Liver (tissue), 9 donors: Measurements from ENCODE around the gene SMAD7. TPM values are rescaled to one million over a fixed set of nuclear protein-coding genes. Genes with fewer than 3 reads are reported as not detected.

ENCODE experiments used
- DNase-seq: peaks from one replicate; pipeline ENCODE4 v3.0.0-alpha.2; 2017; ENCODE audit warnings: low spot score
- H3K27ac ChIP-seq, 2 donors: one replicate each; pipeline ENCODE4 v1.7.0; 2013; ENCODE audit warnings: inconsistent platforms in 2 of 2, low read length in 2 of 2, control low read depth in 1 of 2, low read depth in 1 of 2, mild to moderate bottlenecking in 1 of 2
- H3K27me3 ChIP-seq, 4 donors: one replicate each; pipeline versions ENCODE4 v1.6.1 to v1.7.0; 2013; ENCODE audit warnings: low read length in 3 of 4, inconsistent platforms in 1 of 4, mild to moderate bottlenecking in 1 of 4, moderate library complexity in 1 of 4; ENCODE audit not compliant: control insufficient read depth in 4 of 4, insufficient read depth in 4 of 4
- H3K36me3 ChIP-seq, 4 donors: one replicate each; pipeline versions ENCODE4 v1.6.1 to v1.7.0; 2013; ENCODE audit warnings: low read length in 3 of 4, mild to moderate bottlenecking in 3 of 4, low read depth in 1 of 4, moderate library complexity in 1 of 4; ENCODE audit not compliant: control insufficient read depth in 4 of 4, insufficient read depth in 3 of 4
- H3K4me1 ChIP-seq, 4 donors: one replicate each; pipeline versions ENCODE4 v1.6.1 to v1.7.0; 2013; ENCODE audit warnings: low read length in 3 of 4, mild to moderate bottlenecking in 3 of 4, moderate library complexity in 1 of 4; ENCODE audit not compliant: control insufficient read depth in 4 of 4, insufficient read depth in 4 of 4
- H3K4me3 ChIP-seq, 3 donors: one replicate each; pipeline versions ENCODE4 v1.6.1 to v1.7.0; 2013; ENCODE audit warnings: low read length in 3 of 3, control low read depth in 1 of 3, low read depth in 1 of 3, mild to moderate bottlenecking in 1 of 3
- H3K9ac ChIP-seq, 2 donors: one replicate each; pipeline ENCODE4 v1.7.0; 2013; ENCODE audit warnings: low read length in 2 of 2, mild to moderate bottlenecking in 2 of 2, moderate library complexity in 2 of 2, control low read depth in 1 of 2, low read depth in 1 of 2
- H3K9me3 ChIP-seq, 4 donors: one replicate each; pipeline versions ENCODE4 v1.6.1 to v1.7.0; 2013; ENCODE audit warnings: low read length in 3 of 4; ENCODE audit not compliant: control insufficient read depth in 4 of 4
- EGR1 ChIP-seq, 2 donors: IDR thresholded peaks; 2 replicates each; pipeline ENCODE4 v1.6.1; 2016 to 2018; ENCODE audit warnings: antibody characterized with exemption in 2 of 2, low read depth in 2 of 2
- FOXA2 ChIP-seq: IDR thresholded peaks from 2 replicates; pipeline ENCODE4 v1.6.1; 2016; ENCODE audit warnings: antibody characterized with exemption
- HNF4A ChIP-seq, 2 donors: conservative IDR thresholded peaks; 2 replicates each; pipeline ENCODE4 v1.6.1; 2016; ENCODE audit warnings: antibody characterized with exemption in 2 of 2, mild to moderate bottlenecking in 2 of 2
- JUND ChIP-seq, 2 donors: IDR thresholded peaks; 2 replicates each; pipeline ENCODE4 v1.6.1; 2016; ENCODE audit warnings: antibody characterized with exemption in 2 of 2
- NR2F2 ChIP-seq: IDR thresholded peaks from 2 replicates; pipeline ENCODE4 v1.6.1; 2016; ENCODE audit warnings: antibody characterized with exemption
- RAD21 ChIP-seq, 2 donors: IDR thresholded peaks; 2 replicates each; pipeline ENCODE4 v1.6.1; 2016; ENCODE audit warnings: antibody characterized with exemption in 2 of 2, mild to moderate bottlenecking in 2 of 2
- RXRA ChIP-seq, 2 donors: IDR thresholded peaks; 2 replicates each; pipeline ENCODE4 v1.6.1; 2017 to 2018; ENCODE audit warnings: antibody characterized with exemption in 2 of 2, mild to moderate bottlenecking in 1 of 2
- SP1 ChIP-seq: IDR thresholded peaks from 2 replicates; pipeline ENCODE4 v1.6.1; 2018; ENCODE audit warnings: antibody characterized with exemption, mild to moderate bottlenecking
- TAF1 ChIP-seq: conservative IDR thresholded peaks from 2 replicates; pipeline ENCODE4 v1.6.1; 2016; ENCODE audit warnings: antibody characterized with exemption, mild to moderate bottlenecking
- YY1 ChIP-seq: IDR thresholded peaks from 2 replicates; pipeline ENCODE4 v1.6.1; 2016; ENCODE audit warnings: antibody characterized with exemption, mild to moderate bottlenecking
- WGBS: extraction: QIAGEN DNeasy Blood & Tissue Kit; methylation state at CpG from one replicate; pipeline ENCODE4 v1.1.7; 2013; 5-methylcytosine and 5-hydroxymethylcytosine counted together
- polyA plus RNA-seq, 2 donors: library from polyadenylated mRNA; stranded (reverse) in 1 of 2; unstranded in 1 of 2; fragments of 200-250 nt in 1 of 2; fragments of >200 nt in 1 of 2; fragmentation: Nextera tagmentation in 1 of 2; extraction: Ambion mirVana in 1 of 2; gene quantifications; one replicate each; pipeline versions ENCODE4 v1.2.1 to v1.2.3, GENCODE V29; 2013 to 2015
- total RNA-seq, 2 donors: library from RNA; depleted of rRNA; stranded (reverse); fragments of >200 nt; gene quantifications; one replicate each; pipeline ENCODE4 v1.2.3, GENCODE V29; 2014
- TF ChIP-seq, protein P1 (sequence below): IDR thresholded peaks from 2 replicates; pipeline ENCODE4 v1.6.1; 2016; ENCODE audit warnings: antibody characterized with exemption
- TF ChIP-seq, protein P2 (sequence below): fragments of 150-350 bp; IDR thresholded peaks from 2 replicates; pipeline ENCODE4 v1.5.1; 2017; ENCODE audit warnings: improper control_type of control experiment, low read depth, low read length; ENCODE audit not compliant: missing input control
- TF ChIP-seq, protein P3 (sequence below): IDR thresholded peaks from 2 replicates; pipeline ENCODE4 v1.6.1; 2016; ENCODE audit warnings: antibody characterized with exemption
- TF ChIP-seq, protein P4 (sequence below): IDR thresholded peaks from 2 replicates; pipeline ENCODE4 v1.6.1; 2016; ENCODE audit warnings: antibody characterized with exemption, mild to moderate bottlenecking
- TF ChIP-seq, protein P5 (sequence below): IDR thresholded peaks from 2 replicates; pipeline ENCODE4 v1.6.1; 2016; ENCODE audit warnings: antibody characterized with exemption
- donor health status: healthy.
- donor health status: healthy.
- donor health status: healthy.
- donor health status: healthy.
- donor health status: healthy.

The SMAD7 gene
- total and polyA plus RNA-seq, 4 donors, result 3.2 to 11.8 (median 10.1) TPM

DNA sequence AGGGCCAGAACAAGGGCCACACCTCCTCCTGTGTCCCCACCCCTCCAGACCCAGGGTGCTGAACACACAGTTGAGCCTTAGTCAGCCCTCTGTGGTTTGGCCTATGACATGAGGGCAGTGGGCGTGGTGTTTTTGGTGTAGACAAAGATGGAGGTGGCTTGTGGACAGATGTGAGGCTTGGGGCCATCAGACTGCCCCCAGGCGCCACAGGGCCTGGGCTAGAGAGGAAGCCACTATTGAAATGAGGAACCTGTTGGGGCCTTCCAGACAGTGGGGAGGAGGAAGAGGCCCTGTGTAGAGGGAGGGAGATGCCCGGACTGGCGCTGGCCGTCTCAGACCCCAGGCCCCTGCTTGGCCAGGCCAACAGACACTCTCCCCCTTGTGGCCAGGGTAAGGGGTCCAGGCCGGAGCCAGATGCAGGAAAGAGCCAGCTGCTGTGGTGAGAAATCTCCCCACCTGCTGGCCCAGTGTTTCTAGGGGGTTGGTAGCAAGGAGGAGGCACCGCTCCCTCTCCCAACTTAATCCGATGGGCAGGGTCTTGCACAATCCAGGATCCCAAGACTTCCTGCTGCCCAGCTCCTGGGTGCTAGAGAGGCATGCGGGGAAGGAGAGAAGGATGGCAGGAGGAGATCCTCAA is 53.8 kb downstream of the SMAD7 start:
- peaks cover 2 to 13% (median 4%) of the 10 kb centered on the region in 4 donors for H3K4me1 ChIP-seq
- TF ChIP-seq NR2F2, result no peak
- TF ChIP-seq, protein P1, sequence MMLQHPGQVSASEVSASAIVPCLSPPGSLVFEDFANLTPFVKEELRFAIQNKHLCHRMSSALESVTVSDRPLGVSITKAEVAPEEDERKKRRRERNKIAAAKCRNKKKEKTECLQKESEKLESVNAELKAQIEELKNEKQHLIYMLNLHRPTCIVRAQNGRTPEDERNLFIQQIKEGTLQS, result no peak
- TF ChIP-seq, protein P2, sequence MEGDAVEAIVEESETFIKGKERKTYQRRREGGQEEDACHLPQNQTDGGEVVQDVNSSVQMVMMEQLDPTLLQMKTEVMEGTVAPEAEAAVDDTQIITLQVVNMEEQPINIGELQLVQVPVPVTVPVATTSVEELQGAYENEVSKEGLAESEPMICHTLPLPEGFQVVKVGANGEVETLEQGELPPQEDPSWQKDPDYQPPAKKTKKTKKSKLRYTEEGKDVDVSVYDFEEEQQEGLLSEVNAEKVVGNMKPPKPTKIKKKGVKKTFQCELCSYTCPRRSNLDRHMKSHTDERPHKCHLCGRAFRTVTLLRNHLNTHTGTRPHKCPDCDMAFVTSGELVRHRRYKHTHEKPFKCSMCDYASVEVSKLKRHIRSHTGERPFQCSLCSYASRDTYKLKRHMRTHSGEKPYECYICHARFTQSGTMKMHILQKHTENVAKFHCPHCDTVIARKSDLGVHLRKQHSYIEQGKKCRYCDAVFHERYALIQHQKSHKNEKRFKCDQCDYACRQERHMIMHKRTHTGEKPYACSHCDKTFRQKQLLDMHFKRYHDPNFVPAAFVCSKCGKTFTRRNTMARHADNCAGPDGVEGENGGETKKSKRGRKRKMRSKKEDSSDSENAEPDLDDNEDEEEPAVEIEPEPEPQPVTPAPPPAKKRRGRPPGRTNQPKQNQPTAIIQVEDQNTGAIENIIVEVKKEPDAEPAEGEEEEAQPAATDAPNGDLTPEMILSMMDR, result no peak
- no peak for TF ChIP-seq YY1
- no peak for TF ChIP-seq FOXA2
- TF ChIP-seq, protein P3, sequence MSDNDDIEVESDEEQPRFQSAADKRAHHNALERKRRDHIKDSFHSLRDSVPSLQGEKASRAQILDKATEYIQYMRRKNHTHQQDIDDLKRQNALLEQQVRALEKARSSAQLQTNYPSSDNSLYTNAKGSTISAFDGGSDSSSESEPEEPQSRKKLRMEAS, result no peak
- TF ChIP-seq, protein P4, sequence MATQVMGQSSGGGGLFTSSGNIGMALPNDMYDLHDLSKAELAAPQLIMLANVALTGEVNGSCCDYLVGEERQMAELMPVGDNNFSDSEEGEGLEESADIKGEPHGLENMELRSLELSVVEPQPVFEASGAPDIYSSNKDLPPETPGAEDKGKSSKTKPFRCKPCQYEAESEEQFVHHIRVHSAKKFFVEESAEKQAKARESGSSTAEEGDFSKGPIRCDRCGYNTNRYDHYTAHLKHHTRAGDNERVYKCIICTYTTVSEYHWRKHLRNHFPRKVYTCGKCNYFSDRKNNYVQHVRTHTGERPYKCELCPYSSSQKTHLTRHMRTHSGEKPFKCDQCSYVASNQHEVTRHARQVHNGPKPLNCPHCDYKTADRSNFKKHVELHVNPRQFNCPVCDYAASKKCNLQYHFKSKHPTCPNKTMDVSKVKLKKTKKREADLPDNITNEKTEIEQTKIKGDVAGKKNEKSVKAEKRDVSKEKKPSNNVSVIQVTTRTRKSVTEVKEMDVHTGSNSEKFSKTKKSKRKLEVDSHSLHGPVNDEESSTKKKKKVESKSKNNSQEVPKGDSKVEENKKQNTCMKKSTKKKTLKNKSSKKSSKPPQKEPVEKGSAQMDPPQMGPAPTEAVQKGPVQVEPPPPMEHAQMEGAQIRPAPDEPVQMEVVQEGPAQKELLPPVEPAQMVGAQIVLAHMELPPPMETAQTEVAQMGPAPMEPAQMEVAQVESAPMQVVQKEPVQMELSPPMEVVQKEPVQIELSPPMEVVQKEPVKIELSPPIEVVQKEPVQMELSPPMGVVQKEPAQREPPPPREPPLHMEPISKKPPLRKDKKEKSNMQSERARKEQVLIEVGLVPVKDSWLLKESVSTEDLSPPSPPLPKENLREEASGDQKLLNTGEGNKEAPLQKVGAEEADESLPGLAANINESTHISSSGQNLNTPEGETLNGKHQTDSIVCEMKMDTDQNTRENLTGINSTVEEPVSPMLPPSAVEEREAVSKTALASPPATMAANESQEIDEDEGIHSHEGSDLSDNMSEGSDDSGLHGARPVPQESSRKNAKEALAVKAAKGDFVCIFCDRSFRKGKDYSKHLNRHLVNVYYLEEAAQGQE, result no peak
- no peak for TF ChIP-seq SP1
- TF ChIP-seq TAF1, result no peak
- TF ChIP-seq, protein P5, sequence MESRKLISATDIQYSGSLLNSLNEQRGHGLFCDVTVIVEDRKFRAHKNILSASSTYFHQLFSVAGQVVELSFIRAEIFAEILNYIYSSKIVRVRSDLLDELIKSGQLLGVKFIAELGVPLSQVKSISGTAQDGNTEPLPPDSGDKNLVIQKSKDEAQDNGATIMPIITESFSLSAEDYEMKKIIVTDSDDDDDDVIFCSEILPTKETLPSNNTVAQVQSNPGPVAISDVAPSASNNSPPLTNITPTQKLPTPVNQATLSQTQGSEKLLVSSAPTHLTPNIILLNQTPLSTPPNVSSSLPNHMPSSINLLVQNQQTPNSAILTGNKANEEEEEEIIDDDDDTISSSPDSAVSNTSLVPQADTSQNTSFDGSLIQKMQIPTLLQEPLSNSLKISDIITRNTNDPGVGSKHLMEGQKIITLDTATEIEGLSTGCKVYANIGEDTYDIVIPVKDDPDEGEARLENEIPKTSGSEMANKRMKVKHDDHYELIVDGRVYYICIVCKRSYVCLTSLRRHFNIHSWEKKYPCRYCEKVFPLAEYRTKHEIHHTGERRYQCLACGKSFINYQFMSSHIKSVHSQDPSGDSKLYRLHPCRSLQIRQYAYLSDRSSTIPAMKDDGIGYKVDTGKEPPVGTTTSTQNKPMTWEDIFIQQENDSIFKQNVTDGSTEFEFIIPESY, result no peak
- no peak for TF ChIP-seq RXRA (IDR thresholded peaks at IDR 0.05)
- no peak for TF ChIP-seq RAD21 (IDR thresholded peaks at IDR 0.05)
- TF ChIP-seq JUND (IDR thresholded peaks at IDR 0.05), result no peak
- TF ChIP-seq HNF4A (conservative IDR thresholded peaks at IDR 0.05), result no peak
- TF ChIP-seq EGR1 (IDR thresholded peaks at IDR 0.05; ENCODE audit: low read depth in 2 of 2), result no peak
- no peak overlapping the region for H3K27ac ChIP-seq
- no peak overlapping the region for H3K4me3 ChIP-seq
- no peak for DNase-seq
- no peaks in the 10 kb centered on the region for H3K27me3 ChIP-seq
- no peak overlapping the region for H3K9ac ChIP-seq
- WGBS, result 83% methylated on average over 9 of the region's 9 CpGs
- H3K36me3 ChIP-seq, result no peaks in the 10 kb centered on the region
- H3K9me3 ChIP-seq, result no peaks in the 10 kb centered on the region
